OCI-LY3 (cell line): ENCODE results near the gene SFXN3.

Source experiments
- CTCF ChIP-seq: fragments of 200-600, 300-600 bp; sonication (generic); IDR thresholded peaks from 2 replicates; pipeline ENCODE4 v1.5.1; 2014; ENCODE audit warnings: antibody characterized with exemption, low read length, low read depth
- EZH2phosphoT487 ChIP-seq: fragments of 200-600 bp; shearing (Covaris generic); IDR thresholded peaks from 2 replicates; pipeline ENCODE4 v1.6.1; 2018; ENCODE audit warnings: antibody characterized with exemption, mixed run types, low read depth

DNA sequence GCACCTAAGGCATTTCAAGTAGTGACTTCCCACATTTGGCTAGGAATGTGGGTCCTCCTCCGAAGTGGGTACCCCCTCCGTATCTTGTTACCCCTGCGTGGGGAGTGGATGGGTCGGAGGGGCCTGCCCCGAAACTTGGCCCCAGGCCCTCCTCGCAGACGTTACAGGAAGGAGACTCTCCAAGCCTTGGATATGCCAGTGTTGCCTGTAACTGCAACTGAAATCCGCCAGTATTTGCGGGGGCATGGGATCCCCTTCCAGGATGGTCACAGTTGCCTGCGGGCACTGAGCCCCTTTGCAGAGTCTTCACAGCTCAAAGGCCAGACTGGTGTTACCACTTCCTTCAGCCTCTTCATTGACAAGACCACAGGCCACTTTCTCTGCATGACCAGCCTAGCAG is 42.9 kb upstream of the SFXN3 start:
- no peak for TF ChIP-seq EZH2phosphoT487
- TF ChIP-seq CTCF: no peak
